ENCODE results near the gene CBX8.

DNA sequence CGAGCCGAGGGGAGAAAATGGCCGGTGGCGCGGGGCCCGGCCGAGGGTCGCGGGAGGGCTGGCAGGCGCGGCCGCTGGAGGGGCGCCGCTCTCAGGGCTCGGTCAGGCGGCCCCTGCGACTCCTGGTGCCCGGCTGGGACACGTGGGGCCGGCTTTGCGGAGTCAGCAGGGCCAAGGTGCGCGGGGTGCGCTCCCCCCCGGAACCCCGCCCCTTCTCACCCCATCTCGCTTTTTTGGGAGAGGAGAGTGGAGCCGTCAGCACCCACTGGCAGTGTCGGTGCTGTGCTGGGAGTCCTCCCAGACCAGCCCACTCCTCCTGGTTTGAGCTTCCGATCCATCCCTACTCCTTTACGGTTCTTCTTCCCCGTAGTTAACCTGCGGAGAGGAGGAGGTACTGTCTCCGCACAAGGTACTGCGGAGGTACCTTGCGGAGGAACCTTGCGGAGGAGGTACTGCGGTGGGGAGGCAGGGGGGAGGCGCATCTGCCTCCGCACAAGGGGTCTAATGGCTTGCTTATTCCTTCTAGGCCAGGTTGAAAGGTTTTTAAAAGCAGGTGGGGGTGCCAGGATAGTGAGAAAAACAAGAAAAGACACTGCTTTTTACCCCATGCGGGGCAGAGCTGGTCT lies 19.1 kb upstream of the CBX8 start:
- TF ChIP-seq CTCF (IDR thresholded peaks at IDR 0.05; ENCODE audit: low read depth, low read length) (no peak), POLR2A (IDR thresholded peaks at IDR 0.05; ENCODE audit: extremely low read depth, insufficient read length) (no peak), MYC (IDR thresholded peaks at IDR 0.05; ENCODE audit: low read depth, low read length) (no peak)
